ENCODE measurements around the gene YPEL2. TPM values are rescaled to one million over a fixed set of nuclear protein-coding genes. Genes with fewer than 3 reads are reported as not detected.

Gene YPEL2
- polyA plus RNA-seq, 12 donors, result 11.6 to 20.6 (median 15.5) TPM; not detected in 1

GRCh38 chr17:59355702-59356325 is 24.4 kb downstream of the YPEL2 start:
- DNase-seq, result no peak

- DNase-seq, result no peak
These were observed 25.2 kb downstream of the YPEL2 start for GRCh38 chr17:59356543-59357218.

DNA sequence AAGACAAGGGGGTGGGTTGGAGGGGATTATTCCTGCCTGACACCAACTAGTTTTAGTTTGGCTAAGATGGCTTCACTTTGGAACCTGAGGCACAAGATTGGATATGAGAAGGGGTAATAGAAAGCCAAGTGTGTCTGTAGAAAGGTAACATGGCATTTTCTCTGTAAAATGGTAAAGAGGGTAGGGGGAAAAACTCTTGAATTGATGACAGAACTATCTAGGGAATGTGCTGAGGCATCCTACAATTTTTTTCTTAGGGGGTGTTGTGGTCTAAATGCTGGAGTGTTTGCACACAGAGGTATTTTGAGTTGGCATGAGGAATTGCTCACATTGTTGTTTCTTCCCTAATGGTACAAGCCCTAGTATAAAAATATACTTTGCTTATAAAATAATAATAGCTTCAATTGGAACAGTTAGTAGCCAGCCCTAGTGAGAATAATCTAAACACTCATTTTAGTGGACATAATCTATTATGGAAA is 25.8 kb downstream of the YPEL2 start:
- no peak for DNase-seq

DNA sequence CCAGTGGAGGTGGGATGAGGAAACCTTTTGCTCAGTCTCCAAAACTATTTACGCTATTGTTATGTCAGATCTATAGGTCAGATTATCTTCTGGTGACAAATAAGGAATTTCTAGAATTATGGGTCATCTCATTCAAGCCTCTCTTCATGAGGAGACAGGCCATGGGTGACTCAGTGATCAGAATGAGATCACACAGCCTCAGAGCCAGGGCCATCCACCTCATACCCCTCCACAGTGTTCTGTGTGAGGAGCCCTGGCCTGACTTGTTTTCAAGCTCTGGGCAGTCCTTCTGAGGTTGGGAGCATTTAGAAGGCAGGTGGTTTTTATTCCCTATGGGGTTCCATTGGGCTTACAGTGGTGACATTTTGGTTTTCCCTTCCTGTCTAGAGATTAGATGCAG is 26.5 kb downstream of the YPEL2 start:
- no peak for DNase-seq

GRCh38 chr17:59361386-59361785 is 29.9 kb downstream of the YPEL2 start:
- DNase-seq, result no peak

- DNase-seq, result no peak
These were observed 30.7 kb downstream of the YPEL2 start for GRCh38 chr17:59361916-59362810.

DNA sequence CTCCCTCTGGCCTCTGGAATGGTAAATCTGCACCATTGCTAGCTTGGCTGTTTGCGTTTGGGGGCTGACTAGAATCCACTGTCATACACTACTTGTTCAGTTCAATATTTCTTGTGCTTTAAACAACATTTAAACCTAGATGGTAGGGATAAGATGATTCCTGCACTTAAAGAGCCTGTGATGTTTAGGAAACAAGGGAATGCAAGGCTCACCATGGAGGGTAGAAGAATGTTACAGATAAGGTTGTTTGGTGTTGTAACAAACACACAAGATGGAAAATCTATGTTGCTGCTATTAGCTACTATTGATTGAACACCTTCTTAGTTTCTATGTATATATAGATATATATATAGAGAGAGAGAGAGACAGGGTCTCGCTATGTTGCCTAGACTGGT is 31.4 kb downstream of the YPEL2 start:
- no peak for DNase-seq

DNA sequence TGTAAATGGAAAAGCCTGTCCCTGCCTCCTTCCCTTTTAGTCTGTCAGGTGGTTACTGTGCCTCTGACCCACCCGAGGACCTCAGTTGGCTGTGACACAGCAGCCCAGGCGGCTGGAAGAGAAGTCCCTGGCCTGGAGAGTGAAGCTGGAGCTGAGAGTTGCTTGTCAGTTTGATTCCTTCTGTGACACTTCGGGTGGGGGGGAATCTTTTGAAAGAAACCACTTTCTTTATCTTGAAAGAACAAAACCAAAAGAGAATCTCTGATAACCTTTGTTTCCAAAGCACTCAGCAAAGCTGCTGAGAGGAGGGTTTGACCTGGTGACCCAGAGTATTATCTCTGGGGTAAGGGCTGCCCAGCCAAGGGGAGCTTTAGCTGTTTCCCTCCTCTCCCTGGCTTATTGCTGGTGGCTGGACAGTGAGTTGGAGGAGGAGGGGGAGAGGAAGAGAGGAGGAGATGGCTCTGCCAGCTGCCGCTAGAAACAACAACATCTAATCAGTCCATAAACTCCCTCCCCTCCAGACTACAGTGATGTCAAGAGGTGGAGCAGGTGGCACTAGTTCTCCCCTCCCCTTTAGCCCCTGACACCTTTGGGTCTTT is 34.0 kb downstream of the YPEL2 start:
- DNase-seq, result no peak

- no peak for DNase-seq
These were observed 34.7 kb downstream of the YPEL2 start for GRCh38 chr17:59366040-59366757.

DNA sequence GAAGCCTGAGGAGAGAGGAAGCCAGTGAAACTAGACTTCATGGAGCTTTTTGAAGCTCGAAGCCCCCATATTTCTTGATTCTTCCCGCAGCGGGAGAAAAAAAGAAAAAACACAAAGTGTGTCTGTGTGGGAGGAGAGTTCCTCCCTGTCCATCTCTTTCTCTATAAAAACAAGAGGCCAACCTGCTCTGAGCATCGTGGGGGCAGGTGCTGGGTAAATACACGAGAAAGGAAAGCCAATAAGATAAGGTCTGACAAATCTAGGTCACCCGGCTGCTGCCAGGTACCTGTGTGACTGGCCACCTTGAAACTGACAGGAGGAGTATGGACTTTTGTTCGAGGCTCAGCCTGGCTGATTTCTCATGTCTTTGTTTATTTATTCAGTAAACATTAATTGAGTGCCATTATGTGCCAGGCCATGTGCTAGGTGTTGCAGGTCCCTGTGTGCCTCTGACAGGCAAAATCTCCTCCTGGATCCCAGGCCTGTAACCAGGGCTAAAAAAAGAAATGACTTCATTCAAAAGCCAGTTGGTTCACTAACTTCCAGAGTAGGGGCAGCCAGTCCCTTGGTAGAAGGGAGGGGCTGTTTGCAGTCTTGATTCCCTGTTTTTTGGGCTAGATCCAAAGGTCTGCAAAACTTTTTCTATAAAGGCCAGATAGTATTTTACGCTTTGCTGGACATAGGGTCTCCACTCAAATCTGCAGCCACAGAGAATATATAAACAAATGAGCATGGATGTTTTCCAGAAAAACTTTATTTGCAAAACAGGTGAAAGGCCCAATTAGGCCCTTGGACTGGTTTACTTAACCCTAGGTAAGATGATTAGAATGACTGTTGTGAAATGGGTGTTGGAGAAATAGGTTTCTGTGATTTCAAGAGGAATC is 35.6 kb downstream of the YPEL2 start:
- no peak for DNase-seq

- no peak for DNase-seq
These were observed 36.2 kb downstream of the YPEL2 start for GRCh38 chr17:59367657-59368045.

GRCh38 chr17:59368218-59368857 is 36.9 kb downstream of the YPEL2 start:
- no peak for DNase-seq

GRCh38 chr17:59369031-59369975 is 37.8 kb downstream of the YPEL2 start:
- no peak for DNase-seq

GRCh38 chr17:59370593-59371299 is 39.3 kb downstream of the YPEL2 start:
- DNase-seq, result no peak

DNA sequence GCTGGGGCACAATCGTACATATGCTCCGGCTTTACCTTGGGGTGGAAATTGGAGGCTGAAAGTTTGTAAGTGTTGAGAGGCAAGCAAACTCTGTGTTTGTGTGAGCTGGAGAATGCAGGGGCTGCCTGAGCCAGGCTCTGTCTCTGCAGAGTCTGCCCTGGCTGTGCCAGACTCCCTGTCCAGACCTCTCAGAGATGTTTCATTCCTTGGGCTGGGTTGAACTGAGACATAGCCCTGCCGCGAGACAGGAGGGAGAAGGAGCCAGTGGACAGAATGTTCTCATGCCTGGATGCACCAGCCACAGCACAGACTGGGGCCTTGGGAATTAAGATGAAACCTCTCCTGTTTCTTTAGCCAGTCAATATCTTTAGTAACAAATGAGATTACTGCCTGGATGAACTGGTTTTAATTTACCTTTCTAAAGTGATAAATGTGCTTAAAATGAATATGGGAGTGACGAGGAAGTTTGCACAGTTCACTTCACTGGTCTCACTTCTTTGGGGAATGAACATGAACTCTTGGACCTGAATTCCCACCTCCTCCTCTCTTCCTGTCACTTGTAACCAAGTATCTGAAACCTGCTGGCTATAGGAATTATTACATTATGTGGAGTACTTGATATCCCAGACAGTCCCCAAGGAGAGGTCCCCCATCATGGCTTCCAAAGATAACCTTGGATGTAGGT is 40.1 kb downstream of the YPEL2 start:
- no peak for DNase-seq

GRCh38 chr17:59372138-59372751 is 40.8 kb downstream of the YPEL2 start:
- DNase-seq, result peak; percentile 52

All from muscle of arm (tissue), 12 donors.